HG03558 (cell line): ENCODE measurements around the gene FMO1.
"Not testable (repeated sequence)": the region's sequence is repeated elsewhere in the genome, so short reads cannot be mapped to it uniquely, and the experiment has no call there.

ENCODE experiments used
- ATAC-seq: cut with Tn5 transposase; IDR thresholded peaks from one replicate; pipeline ENCODE4 v1.9.1; 2021; ENCODE audit warnings: moderate number of reproducible peaks; ENCODE audit not compliant: unreplicated experiment; ENCODE audit errors: extremely low read depth

Gene FMO1

GRCh38 chr1:171270806-171271205 lies 22.5 kb downstream of the FMO1 start:
- ATAC-seq, result no peak

DNA sequence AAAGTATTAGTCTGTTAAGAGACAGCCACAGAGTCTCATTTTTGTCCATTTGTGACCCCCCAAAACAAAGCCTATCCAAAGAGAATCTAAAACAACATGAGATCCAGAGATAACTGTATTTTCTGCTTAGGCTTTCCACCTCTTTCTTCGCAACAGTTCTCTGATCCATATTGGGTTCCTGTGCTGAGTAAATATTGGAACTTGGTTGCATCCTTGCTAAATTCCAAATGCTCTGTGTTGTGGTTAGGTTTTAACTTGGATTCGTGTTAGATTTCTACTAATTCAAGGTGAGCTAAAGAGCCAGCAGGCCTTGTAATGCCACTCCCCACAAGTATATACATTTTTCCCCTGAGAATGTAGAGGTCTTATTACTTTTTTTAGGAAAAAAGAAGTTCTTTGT lies 29.2 kb downstream of the FMO1 start:
- no peak for ATAC-seq

DNA sequence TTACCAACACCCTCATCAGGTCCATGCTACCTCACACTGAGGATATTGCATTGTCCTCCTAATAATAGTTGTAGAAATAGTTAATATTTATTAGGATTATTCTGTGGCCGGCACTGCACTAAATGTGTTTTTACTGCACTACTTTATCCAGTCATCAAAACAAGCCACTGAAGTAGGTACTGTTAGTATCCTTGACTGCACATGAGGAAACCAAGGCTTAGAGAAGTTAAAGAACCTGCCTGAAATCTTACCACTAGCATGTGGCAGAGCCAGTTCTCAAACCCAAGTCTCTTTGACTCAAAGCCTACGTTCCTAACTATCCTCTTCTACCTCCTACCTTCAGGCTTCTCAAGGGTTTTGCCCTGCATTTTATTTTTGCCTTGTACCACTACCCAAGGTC lies 30.9 kb downstream of the FMO1 start:
- ATAC-seq, result no peak

DNA sequence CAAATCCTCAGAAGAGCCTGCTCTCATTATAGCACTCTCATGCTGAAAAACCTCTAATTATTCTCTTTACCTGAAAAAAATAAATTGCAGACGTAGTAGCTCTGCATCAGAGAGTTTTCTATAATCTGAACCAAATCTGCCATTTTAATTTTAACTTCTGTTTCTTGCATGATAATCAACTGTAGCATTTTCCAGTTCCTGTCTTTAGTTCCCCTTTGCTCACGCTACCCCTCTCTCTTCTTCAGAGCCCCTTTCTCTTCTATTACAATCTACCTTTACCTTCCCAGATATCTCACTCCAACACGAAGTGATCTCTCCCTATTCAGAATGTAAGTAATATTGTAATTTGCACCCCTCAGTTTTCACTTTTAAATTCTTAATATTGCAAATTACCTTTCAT lies 31.4 kb downstream of the FMO1 start:
- no peak for ATAC-seq

GRCh38 chr1:171280599-171280998 lies 32.3 kb downstream of the FMO1 start:
- ATAC-seq, result no peak

- ATAC-seq, result no peak
Observed at GRCh38 chr1:171286032-171286705, 37.9 kb downstream of the FMO1 start.

GRCh38 chr1:171290621-171291020 lies 42.3 kb downstream of the FMO1 start:
- no peak for ATAC-seq

DNA sequence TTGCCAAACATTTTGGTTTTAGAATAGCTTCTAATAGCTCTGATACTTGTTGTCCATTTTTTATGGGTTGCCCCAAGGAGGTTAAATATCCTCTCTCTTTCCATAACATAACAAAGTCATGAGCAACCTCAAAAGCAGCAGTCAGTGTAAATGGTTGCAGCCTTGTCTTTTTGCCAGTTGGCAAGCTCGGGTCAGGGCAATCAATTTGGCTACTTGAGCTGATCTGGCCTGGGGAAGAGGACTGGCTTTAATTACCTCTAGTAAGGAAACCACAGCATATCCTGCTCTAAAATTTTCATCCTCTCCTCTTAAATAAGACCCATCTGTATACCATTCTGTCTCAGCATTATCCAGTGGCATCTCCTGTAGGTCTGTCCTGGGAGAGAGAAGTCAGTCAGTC lies 44.5 kb downstream of the FMO1 start:
- no peak for ATAC-seq

- not testable (repeated sequence) for ATAC-seq
Observed at GRCh38 chr1:171295383-171295782, 47.1 kb downstream of the FMO1 start.

GRCh38 chr1:171295821-171296220 lies 47.5 kb downstream of the FMO1 start:
- ATAC-seq, result no peak

DNA sequence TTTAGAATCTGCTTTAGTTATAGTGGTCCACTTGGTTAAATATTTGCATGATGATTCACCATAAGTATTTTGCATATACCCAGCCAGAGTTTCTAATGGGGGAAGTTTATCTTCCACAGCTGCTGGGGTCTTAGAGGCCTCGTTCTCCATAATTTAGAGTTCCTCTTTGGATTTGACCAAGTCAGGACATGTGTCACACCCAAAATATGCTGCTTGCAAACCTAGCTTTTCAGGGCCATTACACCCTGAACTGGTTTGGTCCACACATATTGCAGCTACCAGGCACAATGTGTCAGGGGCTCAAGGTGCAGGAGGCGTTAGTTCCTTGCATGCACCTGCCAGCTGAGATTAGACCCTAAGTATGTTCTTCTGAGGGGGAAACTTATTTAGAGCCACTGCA lies 48.6 kb downstream of the FMO1 start:
- ATAC-seq, result no peak

- no peak for ATAC-seq
Observed at GRCh38 chr1:171298696-171299095, 50.4 kb downstream of the FMO1 start.

DNA sequence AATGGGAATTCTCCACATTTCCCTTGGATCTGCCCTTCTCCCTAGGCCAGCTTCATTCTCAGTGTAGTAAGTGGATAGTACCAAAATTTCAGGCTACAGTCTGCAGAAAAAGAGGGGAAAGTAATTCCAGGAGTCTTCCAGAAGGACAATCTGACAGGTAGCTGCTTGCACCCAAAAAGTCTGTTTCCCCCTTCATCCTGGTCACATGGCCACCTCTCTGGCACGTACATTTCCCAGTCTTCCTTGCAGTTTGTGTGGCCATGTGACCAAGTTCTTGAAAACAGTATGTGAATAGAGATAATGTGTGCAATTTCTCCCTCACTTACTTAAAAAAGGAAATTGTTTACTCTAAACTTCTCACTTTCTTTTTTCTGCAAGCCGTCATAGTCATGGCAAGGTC lies 51.0 kb downstream of the FMO1 start:
- ATAC-seq, result no peak

DNA sequence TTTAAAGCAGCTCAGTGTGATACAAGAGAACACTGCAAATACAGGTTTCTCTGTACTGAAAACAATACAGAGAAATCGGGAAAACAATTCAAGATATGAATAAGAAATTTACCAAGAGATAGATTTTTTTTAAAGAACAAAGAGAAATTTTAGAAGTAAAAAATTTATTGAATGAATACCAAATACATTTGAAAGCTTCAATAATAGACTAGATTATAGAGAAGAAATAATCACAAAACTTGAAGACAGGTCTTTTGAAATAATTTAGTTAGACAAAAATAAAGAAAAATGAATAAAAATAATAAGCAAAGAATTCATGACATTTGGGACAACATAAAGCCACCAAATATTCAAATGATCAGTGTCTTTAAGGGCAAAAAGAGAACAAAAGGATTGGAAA lies 52.1 kb downstream of the FMO1 start:
- ATAC-seq, result no peak

DNA sequence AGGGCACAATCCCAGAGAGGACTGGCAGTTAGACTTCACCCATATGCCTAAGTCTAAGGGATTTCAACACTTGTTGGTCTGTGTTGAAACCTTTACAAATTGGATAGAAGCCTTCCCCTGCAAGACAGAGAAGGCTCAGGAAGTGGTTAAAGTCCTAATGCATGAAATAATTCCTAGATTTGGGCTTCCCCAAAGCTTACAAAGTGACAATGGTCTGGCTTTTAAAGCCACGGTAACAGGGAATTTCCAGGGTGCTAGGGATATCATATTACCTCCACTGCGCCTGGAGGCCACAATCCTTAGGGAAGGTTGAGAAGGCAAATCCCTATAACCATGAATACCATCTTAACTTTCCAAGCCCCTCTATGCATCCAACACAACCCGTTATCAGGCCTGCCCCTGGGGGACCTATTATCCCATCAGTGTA lies 62.4 kb downstream of the FMO1 start:
- ATAC-seq, result no peak

GRCh38 chr1:171311771-171312558 lies 63.7 kb downstream of the FMO1 start:
- no peak for ATAC-seq

DNA sequence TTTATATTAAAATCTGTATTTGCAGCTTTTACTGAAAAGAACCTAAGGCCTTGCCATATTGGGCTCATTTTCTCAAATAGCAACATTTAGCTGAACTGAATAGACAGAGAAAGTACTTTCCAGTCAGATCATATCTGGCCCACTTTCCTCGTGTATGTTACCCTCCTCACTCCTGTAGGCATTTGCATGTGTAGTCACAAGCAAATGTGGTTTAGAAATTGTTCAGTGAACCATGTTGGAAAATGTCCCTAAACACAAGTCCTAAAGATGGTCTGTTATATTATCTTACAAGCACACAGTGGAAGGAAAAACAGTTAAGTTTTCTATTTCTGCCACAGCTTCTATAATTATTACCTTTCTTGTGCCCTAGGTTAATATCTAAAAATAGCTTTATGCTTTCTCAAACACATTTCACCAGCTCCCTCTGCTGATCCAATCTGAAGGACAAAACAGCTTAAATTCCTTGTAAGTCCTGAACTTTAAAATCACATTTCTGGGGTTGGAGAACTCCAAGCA lies 65.1 kb downstream of the FMO1 start:
- ATAC-seq, result peak; percentile 42

- peak; percentile 100 for ATAC-seq
Observed at GRCh38 chr1:171313835-171314320, 65.6 kb downstream of the FMO1 start, which contains the start of gene FMO4. TSS of gene FMO4 (plus strand) at chr1:171314183. CDS start at chr1:171319826, 5,643 bp downstream.

GRCh38 chr1:171329251-171329650 lies 81.0 kb downstream of the FMO1 start:
- ATAC-seq, result no peak

DNA sequence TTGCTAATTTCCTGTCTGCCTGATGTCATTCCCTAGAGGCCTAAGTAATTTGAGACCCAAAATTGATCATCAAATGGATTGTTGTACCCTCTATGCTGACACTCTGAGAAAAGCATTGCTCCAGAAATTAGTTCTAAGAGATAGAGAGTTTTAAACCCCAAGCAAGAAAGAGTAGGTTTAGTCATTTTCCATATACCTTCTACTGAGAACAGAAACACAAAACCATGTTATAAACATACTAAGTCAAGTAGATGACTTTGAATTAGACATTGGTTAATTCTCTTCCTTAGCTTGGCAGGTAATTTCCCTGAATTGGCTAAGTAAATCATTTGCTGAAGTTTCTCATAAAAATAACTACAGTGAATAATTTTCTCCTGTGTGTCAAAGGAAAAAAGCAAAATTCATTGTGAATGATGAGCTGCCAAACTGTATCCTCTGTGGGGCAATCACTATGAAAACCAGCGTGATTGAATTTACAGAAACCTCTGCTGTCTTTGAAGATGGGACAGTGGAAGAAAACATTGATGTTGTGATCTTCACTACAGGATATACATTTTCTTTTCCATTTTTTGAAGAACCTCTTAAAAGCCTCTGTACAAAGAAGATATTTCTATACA lies 85.8 kb downstream of the FMO1 start:
- no peak for ATAC-seq
